HUDEP-2 (cell line): ENCODE data around the gene RAB44.

Source experiments
- DNase-seq, 76 experiments: peaks; one replicate each; lab custom pipeline; 2025; ENCODE audit not compliant: unreplicated experiment in 76 of 76; lab: John Stamatoyannopoulos, UW

RAB44 gene

DNA sequence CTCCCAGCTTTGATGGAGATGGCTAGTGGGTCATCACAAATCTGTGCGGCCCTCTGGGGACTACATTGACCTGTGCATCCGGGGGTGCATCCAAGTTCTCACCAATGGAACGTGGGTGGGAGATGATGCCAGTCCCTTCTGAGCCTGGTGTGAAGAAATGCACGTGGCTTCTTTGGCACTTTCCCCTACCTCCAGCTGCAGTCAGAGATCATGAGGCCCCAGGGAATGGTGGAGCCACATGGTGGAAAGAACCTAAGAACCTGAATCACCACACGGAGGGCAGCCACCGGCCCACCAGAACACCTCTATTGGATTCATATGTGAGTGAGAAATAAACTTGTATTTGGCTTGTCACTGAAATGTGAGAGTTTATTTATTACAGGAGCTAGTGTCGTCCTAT, 29.0 kb upstream of the RAB44 start:
- DNase-seq: no peak

DNA sequence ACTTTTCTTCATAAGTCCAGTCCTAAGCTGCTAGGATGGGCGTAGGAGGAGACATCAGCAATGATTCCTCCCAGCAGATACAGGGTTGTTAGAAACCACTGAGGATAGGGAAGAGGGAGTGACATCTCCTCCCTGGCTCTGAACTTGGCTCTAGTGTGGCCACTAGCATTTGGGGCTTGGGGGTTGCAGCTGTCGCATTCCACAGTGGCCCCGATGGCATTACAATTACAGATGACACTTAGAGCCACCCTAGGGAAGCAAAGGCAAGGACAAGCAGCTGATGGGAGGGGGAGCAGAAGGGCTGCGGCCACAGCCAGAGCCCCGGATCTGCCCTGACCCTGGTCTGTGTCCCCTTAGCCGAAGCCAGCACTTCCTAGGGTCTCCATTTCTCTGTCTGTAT, 28.6 kb upstream of the RAB44 start:
- DNase-seq: no peak

DNA sequence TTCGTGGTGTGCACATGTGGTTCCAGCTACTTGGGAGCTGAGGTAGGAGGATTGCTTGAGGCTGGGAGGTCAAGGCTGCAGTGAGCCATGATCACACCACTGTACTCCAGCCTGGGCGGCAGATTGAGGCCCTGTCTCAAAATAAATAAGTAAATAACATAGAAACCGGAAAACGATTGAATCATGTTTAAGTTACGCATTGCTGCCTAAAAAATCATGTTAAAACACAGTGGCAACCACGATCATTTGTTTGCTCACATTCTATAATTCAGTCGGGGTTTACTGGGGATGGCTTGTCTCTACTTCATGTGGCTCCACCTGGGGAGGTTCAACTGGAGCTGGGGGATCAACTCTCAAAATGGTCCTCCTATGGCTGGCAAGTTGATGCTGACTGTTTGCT, 27.4 kb upstream of the RAB44 start:
- DNase-seq: no peak

DNA sequence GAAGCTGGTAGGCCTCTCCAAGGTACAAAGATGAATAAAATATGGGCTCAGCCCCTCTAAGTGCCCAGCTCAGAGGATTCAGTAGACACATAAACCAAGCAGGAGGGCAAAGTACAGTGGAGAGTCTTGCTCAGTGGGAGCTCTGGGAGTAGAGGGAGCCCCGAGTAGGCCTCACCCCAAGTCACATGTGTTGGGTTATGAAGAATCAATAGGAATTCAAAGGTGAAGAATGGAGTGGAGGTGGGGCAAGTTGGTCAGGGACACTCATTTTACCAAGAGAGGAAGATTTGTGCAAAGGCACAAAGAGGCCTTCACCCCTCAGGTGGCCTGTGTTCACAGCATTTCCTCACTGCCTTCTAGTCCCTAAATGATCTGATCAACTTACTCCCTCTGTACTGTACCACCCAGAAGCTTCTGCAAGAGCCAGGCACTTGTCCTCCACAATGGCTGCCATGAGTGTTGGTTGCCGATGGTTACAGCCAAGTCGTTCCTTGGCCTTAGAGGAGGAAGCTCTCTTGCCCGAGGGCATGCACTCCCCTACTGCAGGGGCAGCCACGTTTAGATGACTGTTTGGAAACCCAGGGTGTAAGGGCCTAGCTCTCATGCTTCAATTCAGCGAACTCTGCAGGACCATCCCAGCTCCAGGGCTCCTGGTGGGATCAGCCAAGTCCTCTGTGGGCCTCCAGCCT, 25.8 kb upstream of the RAB44 start:
- no peak for DNase-seq

DNA sequence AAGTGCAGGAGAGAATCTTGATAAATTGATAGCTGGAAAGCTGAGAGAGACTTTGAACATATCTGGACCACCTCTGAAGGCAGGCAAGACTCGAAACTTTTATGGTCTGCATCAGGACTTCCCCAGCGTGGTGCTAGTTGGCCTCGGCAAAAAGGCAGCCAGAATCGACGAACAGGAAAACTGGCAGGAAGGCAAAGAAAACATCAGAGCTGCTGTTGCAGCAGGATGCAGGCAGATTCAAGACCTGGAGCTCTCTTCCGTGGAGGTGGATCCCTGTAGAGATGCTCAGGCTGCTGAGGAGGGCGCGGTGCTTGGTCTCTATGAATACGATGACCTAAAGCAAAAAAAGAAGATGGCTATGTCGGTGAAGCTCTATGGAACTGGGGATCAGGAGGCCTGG, 23.7 kb upstream of the RAB44 start:
- DNase-seq: no peak

DNA sequence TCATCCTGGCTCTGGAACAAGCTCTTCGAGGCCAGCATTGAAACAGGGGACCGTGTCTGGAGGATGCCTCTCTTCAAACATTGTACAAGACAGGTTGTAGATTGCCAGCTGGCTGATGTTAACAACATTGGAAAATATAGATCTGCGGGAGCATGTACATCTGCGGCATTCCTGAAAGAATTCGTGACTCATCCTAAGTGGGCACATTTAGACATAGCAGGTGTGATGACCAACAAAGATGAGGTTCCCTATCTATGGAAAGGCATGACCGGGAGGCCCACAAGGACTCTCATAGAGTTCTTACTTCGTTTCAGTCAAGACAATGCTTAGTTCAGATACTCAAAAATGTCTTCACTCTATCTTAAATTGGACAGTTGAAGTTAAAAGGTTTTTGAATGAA, 22.7 kb upstream of the RAB44 start:
- no peak for DNase-seq

DNA sequence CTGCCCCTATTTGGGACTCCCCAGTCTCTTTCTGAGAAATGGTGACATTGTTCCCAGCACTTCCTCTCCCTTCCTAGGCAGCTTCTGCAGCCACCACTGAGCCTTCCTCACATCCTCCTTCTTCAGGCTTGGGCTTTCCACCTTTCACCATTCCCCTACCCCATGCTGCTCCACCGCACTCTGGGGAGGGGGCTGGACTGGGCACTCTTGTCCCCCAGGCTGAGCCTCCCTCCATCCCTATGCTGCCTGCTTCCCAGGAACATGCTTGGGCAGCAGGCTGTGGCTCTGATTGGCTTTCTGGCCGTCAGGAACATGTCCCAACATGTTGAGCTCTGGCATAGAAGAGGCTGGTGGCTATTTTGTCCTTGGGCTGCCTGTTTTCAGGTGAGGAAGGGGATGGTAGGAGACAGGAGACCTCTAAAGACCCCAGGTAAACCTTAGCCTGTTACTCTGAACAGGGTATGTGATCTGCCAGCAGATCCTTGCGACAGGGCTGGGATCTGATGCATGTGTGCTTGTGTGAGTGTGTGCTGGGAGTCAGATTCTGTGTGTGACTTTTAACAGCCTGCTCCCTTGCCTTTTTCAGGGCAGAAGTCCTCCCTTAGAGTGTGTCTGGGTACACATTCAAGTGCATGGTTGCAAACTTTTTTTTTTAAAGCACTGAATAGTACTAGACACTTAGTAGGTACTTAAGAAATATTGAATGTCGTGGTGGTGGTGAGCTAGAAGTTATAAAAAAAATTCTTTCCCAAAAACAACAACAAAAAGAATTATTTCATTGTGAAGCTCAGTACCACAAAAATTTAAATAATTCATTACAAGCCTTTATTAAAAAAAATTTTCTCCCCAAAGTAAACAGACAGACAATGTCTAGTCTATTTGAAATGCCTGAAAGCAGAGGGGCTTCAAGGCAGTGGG, 21.2 kb upstream of the RAB44 start:
- no peak for DNase-seq

DNA sequence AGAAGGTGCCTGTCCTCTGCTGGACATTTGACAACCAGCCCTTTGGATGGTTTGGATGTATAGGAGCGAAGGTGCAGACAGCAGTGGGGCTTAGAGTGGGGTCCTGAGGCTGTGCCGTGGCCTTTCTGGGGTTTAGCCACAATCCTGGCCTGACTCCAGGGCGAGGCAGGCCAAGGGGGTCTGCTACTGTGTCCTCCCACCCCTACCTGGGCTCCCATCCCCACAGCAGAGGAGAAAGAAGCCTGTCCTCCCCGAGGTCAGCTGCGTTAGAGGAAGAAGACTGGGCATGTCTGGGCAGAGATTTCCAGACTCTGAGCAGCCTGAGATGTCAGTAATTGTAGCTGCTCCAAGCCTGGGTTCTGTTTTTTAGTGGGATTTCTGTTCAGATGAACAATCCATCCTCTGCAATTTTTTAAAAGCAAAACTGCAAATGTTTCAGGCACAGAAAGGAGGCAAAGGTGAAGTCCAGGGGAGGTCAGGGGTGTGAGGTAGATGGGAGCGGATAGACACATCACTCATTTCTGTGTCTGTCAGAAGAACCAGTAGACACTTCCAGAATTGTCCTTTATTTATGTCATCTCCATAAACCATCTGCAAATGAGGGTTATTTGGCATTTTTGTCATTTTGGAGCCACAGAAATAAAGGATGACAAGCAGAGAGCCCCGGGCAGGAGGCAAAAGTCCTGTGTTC, 20.4 kb upstream of the RAB44 start:
- DNase-seq: no peak

DNA sequence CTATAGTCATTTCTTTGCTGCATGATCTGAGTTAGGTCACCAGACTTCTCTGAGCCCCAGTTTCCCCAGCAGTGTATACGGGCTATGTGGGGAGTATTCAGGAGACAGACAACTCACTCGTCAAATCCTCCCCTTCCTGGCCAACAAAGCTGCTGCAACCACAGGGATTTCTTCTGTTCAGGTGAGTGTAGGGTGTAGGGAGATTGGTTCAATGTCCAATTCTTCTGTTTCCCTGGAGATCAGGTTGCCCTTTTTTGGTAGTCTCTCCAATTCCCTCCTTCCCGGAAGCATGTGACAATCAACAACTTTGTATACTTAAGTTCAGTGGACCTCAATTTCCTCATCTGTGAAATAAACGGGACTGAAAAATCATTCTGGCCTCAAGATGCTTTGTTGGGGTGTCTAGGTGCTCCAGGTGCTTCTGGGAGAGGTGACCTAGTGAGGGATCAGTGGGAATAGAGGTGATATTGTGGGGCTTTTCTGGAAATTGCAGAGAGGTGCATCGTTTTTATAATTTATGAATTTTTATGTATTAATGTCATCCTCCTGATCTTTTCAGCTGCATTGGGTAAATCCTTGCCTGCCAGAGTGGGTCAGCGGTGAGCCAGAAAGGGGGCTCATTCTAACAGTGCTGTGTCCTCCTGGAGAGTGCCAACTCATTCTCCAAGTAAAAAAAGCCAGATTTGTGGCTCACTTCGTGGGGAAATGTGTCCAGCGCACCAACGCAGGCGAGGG, 19.7 kb upstream of the RAB44 start:
- no peak for DNase-seq

DNA sequence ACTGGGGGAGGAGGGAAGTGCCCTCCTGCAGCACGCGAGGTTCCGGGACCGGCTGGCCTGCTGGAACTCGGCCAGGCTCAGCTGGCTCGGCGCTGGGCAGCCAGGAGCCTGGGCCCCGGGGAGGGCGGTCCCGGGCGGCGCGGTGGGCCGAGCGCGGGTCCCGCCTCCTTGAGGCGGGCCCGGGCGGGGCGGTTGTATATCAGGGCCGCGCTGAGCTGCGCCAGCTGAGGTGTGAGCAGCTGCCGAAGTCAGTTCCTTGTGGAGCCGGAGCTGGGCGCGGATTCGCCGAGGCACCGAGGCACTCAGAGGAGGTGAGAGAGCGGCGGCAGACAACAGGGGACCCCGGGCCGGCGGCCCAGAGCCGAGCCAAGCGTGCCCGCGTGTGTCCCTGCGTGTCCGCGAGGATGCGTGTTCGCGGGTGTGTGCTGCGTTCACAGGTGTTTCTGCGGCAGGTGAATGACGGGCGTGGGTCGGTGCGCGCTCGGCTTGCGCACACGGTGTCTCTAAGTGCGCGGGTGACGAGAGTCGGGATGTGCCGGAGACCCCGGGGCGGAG, 19.1 kb upstream of the RAB44 start, which contains the start of gene CDKN1A:
TSS of gene CDKN1A (plus strand) at position 227 of the 555 bp plus-strand sequence. CDS start 5,388 bp downstream, outside the sequence.
- DNase-seq: peak in 69 of 76 experiments; percentile 23 to 90 (median 61)

DNA sequence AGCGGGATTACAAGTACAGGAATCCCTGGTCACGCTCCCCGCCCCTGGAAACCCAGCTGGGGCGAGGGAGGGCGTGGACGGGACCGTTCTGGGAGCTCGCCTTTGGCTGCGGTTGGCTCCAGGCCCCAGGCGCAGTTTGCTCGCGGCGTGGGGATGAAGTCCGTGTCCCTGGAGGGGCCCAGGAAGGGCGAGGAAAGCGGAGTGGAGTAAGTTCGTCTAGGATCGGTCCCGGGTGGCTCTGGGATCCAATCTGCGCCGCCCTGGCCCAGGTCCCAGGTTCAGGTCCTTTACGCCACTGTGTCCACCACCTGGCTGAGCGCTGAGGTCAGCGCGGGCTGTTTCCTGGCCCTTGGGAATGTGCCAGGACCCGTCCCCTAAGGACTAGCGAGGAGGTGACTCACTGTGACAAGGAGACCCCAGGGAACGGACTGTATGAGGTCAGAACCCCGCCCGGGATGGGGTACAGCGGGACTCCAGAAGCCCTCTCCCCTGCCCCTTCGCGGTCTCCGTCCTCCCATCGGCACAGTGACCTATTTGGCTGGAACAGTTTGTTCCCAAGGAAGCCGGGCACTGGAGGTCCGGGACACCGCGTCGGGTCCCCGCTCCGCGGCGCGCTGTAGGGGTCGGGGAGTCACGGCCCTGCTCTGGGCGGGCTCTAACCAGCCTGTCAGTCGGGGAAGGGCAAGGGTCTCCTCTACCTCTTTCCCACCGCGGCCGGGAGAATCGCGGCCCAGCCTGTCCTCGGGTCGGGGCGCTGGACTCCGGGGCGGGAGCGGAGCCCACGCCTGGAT, 18.4 kb upstream of the RAB44 start:
- peak in 1 of 76 experiments; percentile 40 for DNase-seq

DNA sequence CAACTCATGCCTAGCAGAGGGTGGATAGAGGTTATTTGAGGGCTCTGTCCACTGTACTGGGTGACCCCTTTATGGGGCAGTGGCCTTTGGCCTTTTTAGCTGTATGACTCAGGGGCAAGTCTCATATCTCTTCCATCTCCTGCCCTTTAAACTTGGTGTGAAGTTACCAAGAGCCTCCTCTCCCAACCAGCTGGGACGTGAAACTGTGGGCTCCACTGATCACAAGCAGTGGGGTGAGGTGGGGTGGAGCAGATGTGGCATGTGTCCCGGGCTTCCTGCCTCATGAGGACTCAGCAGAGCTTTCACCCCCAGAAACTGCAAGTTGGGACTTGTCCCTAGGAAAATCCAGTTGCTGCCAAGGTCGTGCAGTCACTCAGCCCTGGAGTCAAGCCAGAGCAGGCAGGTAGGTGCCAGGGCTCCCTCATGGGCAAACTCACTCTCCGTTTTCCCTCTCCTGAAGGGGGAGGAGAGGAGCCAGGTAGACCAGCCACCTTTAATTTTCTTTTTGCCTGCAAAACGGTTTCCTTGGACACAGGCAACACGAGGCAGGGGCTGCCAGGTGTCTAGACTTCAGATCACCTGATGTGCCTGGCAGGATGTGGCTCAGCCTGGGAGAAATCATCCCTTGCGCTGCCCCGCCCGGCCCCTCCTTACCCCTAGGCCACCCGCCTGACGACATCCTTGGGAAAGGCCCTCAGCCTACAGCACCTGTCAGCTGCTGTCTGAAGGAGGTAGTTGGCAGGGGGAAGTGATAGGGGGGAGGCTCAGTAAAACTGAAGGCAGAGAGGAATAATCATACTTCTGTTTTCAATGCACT, 15.1 kb upstream of the RAB44 start:
- peak in 4 of 76 experiments; percentile 31 to 57 (median 37) for DNase-seq

DNA sequence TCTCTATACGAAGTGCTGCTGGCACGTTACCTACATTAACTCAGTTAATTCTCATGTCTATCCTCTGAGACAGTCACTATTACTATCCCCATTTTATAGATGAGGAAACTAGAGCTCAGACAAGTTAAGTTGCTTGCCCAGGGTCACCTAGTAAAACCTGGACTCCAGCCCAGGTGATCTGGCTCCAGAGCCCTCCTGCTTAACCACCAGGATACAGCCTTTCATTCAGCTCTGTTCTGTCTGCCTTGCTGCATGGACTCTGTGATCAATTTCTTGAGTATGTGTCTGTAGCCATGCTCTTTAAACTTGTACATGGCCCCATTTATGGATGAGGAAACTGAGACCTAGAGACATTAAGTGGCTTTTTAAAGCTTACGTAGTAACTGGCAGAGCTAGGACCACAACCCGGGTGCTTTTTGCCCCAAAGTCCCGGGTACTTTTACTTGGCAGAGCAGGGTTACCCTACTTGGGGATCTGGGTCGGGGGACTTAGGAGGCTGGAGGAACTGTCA, 14.4 kb upstream of the RAB44 start:
- DNase-seq: no peak

DNA sequence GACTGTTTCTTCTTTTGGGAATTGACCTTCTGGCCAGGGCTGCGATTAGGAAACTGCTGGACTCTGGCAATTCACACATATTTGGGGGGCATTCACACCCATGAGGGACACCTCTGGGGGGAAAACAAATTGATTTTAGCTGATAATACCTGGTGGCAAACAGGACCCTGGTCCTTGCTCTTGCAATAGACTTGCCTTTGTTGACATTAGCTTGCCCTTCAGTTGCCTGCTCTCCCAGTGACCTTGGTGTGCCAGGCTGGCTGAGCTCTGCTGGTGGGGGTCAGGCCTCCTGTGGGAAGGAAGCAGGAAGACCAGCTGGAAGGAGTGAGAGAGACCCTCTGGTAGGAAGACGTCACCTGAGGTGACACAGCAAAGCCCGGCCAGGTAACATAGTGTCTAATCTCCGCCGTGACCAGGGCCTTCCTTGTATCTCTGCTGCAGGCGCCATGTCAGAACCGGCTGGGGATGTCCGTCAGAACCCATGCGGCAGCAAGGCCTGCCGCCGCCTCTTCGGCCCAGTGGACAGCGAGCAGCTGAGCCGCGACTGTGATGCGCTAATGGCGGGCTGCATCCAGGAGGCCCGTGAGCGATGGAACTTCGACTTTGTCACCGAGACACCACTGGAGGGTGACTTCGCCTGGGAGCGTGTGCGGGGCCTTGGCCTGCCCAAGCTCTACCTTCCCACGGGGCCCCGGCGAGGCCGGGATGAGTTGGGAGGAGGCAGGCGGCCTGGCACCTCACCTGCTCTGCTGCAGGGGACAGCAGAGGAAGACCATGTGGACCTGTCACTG, 13.8 kb upstream of the RAB44 start:
- DNase-seq: no peak

DNA sequence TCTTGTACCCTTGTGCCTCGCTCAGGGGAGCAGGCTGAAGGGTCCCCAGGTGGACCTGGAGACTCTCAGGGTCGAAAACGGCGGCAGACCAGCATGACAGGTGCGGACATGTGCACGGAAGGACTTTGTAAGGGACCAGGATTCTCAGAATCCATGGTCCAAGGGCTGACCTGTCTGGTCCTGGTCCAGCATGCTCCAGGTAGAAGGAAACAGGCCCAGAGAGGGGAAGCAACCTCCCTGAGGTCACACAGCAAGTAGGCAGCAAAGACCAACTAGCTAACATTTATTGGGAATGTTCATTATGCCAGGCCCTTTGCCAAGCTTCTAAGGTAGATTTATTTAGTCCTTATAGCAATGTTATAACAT, 13.2 kb upstream of the RAB44 start:
- DNase-seq: no peak

DNA sequence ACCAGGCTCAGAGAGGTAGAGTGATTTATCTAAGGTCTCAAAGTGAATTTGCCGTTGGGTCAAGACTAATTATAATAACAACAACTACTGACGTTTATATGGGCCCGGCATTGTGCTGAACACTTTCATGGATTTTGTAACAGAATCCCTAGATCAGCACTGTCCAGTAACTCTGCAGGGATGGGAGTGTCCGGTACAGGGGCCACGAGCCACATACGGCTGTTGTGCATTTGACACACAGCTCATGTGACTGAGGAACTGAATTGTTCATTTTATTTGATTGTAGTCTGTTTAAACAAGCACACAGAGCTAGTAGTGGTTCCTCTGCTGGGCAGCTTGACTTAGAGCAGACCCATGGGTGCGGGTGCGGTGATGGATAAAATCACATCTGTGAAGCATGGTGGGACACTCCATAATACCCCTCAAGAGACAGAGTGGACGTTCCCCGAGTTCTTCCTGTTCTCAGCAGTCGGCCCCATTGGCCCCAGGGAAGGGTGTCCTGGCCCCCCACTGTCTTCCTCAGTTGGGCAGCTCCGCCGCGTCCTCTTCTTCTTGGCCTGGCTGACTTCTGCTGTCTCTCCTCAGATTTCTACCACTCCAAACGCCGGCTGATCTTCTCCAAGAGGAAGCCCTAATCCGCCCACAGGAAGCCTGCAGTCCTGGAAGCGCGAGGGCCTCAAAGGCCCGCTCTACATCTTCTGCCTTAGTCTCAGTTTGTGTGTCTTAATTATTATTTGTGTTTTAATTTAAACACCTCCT, 12.3 kb upstream of the RAB44 start:
- DNase-seq: no peak
